LNCAP (cell line): Measurements from ENCODE around the gene SBNO2.

Experiments used
- TF ChIP-seq, protein P1 (sequence below): fragments of 450-650 bp; IDR thresholded peaks from 2 replicates; pipeline ENCODE4 v1.5.1; 2017; ENCODE audit warnings: mild to moderate bottlenecking

Gene SBNO2

DNA sequence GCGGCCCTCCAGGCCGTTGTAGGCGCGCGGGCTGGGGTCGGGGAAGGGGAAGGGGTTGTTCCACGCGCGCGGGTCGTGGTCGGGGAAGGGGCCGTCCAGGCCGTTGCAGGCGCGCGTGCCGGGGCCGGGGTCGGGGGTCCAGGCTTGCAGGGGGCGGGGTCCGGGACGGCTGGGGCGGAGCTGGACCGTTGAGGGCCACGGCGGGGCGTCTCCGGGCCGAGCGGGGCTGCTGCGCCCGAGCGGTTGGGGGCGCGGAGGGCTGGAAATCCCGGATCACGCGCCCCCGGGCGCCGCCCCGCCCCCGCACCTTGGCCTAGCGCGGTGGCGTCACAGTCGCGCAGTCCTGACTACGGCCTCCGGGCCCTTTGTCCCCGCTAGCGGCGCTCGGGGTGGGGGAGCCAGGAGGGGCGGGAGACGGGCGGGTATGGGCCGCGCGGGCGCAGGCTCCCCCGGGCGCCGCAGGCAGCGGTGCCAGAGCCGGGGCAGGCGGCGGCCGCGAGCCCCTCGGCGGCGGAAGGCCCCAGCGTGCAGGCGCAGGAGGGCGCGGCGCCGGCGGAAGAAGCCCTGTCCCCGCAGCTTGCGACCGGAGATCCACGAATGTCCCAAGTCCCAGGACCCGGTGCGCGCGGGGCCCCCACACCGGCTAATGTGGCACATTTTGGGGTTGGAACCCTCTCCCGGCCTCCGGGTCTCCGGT lies 69.6 kb downstream of the SBNO2 start:
- TF ChIP-seq, protein P1, sequence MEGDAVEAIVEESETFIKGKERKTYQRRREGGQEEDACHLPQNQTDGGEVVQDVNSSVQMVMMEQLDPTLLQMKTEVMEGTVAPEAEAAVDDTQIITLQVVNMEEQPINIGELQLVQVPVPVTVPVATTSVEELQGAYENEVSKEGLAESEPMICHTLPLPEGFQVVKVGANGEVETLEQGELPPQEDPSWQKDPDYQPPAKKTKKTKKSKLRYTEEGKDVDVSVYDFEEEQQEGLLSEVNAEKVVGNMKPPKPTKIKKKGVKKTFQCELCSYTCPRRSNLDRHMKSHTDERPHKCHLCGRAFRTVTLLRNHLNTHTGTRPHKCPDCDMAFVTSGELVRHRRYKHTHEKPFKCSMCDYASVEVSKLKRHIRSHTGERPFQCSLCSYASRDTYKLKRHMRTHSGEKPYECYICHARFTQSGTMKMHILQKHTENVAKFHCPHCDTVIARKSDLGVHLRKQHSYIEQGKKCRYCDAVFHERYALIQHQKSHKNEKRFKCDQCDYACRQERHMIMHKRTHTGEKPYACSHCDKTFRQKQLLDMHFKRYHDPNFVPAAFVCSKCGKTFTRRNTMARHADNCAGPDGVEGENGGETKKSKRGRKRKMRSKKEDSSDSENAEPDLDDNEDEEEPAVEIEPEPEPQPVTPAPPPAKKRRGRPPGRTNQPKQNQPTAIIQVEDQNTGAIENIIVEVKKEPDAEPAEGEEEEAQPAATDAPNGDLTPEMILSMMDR, result no peak

DNA sequence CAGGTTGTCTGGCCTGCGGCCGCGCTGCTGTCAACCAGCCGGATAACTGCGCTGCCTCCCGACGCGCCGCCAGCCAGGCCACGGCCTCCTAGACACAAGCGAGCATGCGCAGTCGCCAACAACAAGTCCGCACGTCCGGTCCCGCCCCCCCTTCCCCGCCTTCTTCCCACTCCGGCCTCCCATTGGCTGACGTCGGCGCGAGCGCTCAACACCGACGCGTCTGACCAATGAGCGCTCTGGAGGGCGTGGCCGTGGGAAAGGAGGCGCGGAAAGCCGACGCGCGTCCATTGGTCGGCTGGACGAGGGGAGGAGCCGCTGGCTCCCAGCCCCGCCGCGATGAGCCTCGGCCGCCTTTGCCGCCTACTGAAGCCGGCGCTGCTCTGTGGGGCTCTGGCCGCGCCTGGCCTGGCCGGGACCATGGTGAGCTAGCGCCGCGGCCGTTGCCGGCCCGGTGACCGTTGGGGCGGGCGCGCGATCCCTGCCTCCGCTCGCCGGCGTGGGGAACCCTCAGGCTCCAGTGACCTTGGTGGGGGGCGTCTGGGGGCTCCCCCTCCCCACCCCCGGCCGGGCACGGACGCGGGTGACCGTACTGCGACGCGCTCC lies 70.3 kb downstream of the SBNO2 start, which contains the start of gene GPX4:
Gene GPX4, plus strand, starts transcription at position 287 of the 603 bp plus-strand sequence. Its CDS starts 50 bp downstream, at position 337.
- TF ChIP-seq, protein P1, result no peak

DNA sequence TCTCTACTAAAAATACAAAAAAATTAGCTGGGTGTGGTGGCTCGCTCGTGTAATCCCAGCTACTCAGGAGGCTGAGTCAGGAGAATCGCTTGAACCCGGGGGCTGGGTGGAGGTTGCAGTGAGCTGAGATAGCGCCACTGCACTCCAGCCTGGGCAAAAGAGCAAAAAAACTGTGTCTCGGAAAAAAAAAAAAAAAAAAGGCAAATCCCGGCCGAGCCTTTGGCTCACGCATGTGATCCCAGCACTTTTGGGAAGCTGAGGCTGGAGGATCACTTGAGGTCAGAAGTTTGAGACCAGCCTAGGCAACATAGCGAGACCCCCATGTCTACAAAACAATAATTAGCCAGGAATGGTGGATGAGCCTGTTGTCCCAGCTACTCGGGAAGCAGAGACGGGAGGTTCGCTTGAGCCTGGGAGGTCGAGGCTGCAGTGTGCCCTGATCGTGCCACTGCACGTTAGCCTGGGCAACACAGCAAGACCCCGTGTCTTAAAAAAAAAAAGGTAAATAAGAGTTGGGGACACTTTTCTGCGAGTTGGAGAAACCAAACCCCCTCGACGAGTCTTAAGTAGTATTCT lies 70.8 kb downstream of the SBNO2 start:
- TF ChIP-seq, protein P1, result no peak

DNA sequence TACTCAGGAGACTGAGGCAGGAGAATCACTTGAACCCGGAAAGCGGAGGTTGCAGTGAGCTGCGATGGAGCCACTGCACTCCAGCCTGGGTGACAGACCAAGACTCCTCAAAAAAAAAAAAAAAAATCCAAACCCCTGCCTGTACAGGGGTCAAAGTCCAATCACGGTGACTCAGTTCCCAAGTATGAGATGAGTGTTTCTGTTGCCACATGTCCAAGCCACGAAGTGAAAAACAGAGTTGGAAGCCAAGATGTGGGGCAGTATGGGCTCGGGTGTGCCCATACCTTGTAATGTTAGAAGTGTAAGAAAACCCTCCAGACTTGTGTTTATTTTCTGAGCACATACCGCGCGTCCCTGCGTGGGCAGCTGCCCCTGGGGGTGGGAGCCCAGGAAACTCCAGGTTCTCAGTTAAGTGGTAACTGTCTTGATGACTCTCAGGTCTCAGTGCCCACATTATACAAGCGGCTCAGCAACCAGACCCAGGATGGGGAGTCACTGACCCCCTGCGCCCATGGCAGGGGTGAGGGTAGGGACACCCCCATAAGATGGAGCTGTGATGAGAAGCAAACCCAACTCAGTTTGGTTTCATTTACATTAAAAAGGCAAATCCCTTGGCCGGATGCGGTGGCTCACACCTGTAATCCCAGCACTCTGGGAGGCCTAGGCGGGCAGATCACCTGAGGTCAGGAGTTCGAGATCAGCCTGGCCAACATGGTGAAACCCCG lies 71.5 kb downstream of the SBNO2 start:
- TF ChIP-seq, protein P1, result no peak

DNA sequence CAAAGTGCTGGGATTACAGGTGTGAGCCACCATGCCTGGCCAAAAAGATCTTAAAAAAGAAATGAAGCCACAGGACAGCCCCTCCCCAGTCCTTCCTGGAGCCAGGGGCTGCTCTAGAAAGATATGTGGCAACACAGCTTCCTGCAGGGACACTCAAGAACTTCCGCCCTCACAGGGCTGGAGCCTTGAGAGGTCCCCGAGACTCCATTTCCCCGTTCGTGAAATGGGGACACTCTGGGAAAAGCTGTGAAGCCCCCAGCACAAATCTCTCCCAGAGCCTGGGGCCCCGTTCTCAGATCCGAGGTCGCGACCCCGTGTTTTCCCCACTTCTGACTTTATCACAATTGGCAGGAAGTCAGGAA lies 72.8 kb downstream of the SBNO2 start:
- TF ChIP-seq, protein P1, result no peak

DNA sequence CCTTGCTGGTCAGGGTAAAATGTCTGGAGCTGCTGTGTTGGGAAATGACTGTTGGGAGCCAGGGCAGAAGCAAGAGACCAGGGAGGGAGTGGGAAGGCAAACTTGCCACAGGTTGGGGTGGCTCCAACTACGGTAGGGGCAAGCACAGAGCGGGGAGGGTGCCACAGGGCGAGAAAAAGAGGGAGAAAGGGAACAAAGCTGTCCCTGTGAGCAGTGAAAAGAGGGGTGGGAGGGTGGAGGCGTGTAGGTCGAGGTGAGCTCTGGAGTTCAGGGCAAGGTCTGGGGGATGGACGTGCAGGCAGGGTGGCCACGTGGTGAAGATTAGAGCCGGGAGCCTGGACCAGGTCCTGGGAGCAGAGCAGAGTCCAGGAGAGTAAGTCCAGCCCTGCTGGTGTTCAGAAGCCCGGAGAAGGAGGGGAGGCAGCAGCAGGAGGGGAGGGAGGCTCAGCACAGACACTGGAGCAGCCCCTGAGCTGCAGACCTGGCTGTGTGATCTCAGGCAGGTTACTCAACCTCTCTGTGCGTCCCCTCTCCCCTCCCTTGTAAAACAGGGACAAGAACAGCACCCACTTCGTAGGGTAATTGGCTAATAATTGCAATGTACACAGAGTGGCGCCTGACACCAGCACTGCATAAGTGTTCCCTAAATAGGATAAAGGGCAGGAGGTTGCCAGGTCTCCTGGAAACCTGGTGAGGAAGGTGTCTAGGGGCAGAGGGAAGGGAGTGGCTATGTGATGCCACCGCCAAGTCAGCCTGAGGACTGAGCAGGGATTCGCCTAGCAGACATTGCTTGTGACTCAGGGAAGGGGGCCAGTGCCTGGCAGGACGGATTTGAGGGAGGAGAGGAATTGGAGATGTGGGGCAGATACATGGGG lies 75.7 kb downstream of the SBNO2 start:
- TF ChIP-seq, protein P1, result no peak

DNA sequence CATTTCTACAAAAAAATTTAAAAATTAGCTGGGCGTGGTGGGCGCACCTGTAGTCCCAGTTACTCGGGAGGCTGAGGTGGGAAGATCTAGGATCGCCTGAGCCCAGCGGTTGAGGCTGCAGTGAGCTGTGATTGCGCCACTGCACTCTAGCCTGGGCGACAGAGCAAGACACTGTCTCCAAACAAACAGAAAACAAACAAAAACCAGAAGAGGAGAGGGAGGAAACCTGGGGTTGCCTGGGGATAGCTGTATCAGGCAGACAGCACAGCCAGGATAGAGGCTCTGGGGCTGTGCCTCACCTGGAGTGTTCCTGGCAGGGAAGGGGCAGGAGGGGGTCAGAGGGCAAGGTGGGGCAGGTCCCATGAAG lies 76.3 kb downstream of the SBNO2 start:
- TF ChIP-seq, protein P1, result no peak
